Stimulated activated CD4-positive, alpha-beta T cell treated with anti-CD3 and anti-CD28 coated beads, TNF-alpha, amount 100 ng/mL, for 1 hour (primary cell): ENCODE data around the gene ARVCF.

Source experiments
- DNase-seq, 3 donors: peaks; one replicate each; pipeline ENCODE4 v3.0.0-alpha.2; 2020; ENCODE audit warnings: low read depth in 3 of 3, low spot score in 1 of 3

Gene ARVCF

GRCh38 chr22:20017622-20017958 is 967 bp upstream of the ARVCF start:
- no peak for DNase-seq

GRCh38 chr22:20015971-20016733 is 471 bp downstream of the ARVCF start:
- DNase-seq = peak in 1 of 3 donors; percentile 22

- no peak for DNase-seq
Measured at GRCh38 chr22:20015187-20015625, 1.4 kb downstream of the ARVCF start.

- no peak for DNase-seq
Measured at GRCh38 chr22:20014526-20015186, 2.0 kb downstream of the ARVCF start.

- DNase-seq = no peak
Measured at GRCh38 chr22:20013382-20013871, 3.2 kb downstream of the ARVCF start.

GRCh38 chr22:20012741-20013331 is 3.8 kb downstream of the ARVCF start:
- no peak for DNase-seq

DNA sequence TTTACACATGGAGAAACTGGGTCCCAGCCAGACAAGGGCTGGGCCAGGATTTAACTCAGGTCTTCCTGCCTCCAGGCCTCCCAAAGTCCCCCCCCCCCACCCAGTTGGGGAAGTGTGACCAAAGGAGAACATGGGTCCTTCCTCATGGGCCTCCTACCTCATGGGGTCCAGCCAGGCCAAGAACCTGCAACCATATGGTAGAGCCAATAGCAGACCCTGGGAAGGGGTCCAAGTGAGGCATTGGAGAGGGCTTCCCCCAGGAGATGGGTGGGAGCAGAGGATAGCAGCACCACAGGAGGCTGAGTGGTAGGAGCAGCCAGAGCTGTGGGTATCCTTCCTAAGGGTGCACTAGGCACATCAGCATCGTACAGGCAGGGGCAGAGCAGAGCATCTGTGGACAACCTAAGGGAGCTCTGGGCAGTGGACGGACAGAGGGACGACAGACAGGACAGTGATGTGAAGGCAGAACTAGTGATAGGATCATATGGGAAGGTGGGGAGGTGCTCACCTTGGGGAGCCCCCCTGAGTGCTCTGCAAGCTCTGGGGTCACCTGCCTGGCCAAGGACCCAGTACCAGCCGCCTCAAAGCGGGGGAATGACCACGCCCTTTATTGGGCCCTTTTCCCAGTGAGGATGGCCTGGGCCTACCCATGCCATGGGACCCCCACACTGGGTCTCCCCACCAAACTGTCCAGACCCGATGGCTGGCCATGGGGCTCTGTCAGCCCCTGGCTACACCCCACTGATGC is 4.5 kb downstream of the ARVCF start:
- no peak for DNase-seq

- no peak for DNase-seq
Measured at GRCh38 chr22:20011123-20011992, 5.3 kb downstream of the ARVCF start.

- DNase-seq = no peak
Measured at GRCh38 chr22:20010307-20011122, 6.1 kb downstream of the ARVCF start.

DNA sequence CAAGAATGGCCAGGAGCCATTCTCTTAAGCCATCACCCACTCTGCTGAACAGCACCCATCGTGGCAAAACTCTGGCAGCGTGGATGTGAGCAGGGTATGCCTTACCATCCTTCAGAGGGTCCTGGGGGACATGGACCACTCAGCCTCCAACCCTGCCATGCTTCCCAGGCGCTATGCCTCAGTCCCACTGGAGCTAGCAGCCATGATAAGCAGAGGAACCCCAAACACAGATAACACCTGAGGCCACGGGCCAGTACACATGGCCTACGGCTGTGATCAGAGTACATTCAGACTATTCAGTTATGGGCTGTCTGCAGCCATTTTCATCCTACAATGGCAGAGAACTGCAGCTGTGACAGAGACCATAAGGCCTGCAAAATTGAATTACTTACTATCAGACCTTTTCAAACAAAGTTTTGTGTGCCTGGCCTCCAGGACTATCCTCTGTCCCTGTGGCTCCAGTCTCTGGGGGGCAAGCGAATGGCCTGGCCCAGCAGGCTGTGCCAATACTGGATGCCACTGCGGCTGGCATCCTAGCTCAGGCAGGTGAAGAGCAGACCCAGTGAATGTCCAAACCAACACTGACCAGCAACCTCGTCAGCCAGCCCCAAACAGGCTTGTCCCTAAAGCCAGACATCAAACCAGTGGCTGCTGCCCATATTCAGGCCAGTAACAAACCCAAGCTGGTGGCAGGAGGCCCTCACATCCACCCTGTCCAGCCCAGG is 6.9 kb downstream of the ARVCF start:
- DNase-seq = no peak

DNA sequence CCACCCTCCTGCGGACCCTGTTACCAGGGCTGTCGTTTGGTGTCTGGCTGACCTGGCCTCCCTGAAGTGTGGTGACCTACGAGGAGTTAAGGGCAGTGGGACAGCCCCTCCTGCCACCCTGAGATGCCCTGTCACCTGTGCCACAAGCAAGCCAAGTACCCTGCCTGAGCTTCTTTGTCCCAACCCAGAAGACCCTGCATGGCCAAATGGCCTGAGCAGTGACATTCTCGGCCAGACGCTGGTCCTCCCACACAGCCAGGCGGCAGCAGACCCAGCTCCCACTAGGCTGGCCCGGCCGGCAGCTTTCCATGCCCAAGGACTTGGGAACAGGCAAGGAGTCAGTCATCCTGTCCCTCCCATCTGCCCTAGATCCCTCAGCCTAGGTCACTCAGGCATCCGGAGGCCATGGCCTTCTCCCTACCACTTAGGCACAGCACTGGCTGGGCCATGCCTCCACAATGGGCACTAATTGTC is 7.6 kb downstream of the ARVCF start:
- DNase-seq = no peak

DNA sequence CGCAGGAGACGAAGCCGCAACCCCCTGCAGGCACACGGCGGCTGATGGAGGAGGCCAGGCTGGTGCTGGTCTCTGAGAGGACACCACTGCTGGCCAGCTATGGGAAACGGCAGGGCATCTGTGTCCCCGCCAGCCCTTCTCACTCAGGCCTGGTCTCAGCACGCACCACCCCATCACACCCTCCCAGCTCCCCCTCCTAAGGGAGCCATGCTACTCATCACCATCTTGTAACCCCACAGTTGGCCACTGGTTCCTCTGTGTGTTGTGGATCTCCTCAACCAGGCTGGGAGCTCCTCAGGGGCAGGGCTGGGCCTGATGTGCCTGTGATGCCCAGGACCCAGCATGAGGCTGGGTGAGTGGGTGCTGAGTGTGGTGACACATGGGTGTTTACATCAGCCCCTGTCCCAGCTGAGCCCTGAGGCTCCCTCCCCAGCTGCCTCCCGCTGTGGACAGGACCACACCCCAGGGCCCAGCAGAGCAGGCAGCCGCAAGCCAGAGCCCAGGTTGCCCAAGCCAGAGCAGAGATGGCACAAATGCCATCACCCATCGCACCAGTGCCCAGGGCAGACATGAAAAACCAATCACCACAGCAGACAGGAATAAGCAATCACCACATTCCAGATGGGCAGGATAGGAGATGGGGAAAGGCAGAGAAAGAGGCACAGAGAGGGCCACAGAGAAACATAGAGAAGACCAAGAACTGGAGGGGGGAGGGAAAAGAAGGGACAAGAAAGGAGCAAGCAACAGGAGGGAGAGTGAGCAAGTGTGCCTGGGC is 8.2 kb downstream of the ARVCF start:
- DNase-seq = no peak

DNA sequence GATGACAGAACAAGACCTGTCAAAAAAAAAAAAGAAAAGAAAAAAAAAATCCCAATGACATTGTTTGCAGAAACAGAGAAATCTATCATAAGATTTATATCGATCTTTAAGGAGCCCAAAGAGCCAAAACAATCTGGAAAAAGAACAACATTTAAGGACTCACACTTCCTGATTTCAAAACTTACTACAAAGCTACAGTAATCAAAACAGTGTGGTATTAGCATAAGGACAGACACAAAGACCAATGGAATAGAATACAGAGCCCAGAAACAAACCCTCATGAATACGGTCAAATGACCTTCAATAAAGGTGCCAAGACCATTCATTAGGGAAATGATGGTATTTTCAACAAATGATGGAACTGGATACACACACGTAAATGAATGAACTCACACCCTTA is 12.2 kb downstream of the ARVCF start:
- DNase-seq = no peak

- DNase-seq = no peak
Measured at GRCh38 chr22:20003304-20003703, 13.3 kb downstream of the ARVCF start.

DNA sequence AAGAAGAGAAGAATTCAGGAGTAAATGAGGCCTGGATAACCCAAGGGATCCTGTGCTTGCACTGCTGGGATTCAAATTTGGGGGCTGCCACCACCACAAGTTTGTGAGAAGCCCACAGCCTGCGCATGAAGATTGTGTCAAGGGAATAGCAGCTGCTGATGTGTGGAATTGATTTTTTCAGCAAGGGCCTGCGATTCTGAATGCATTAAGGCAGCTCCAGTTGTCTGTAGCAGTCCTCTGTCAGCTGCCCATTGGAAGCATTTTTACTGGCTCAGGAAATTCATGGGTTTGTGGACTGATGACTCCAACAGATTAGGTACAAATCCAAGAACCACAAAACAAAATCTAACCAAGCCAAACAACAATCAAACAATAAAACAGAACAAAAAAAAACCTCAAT is 14.0 kb downstream of the ARVCF start:
- no peak for DNase-seq

- no peak for DNase-seq
Measured at GRCh38 chr22:20002128-20002527, 14.5 kb downstream of the ARVCF start.

DNA sequence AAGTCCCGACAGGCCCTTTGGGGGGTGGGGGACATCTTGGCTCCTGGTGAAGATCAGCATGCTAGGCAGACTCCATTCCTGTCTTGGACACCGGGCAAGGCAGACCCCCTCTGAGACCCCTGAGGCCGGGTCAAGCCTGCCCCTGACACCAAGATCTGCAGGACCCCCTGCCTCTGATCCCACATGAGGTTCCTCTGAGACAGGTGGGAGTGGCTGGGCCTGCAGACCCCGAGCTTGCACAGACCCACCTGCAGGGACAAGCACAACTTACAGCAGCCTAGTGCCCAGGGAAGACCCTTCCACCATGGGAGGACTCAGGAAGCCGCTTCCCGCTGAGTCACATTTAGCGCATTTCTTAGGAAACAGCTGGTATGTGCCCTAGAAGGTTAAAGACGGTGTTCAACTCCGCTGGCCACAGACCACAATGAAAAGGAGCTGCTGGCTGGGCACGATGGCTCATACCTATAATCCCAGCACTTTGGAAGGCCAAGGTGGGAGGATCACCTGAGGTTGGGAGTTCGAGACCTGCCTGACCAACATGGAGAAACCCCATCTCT is 15.5 kb downstream of the ARVCF start:
- no peak for DNase-seq
